HEK293 (cell line): ENCODE results near the gene ACP7.
A peak's percentile ranks its signal among the peaks of the same experiment; 100 is the strongest.

Experiments
- CTCF ChIA-PET: fragments of 350-600 bp; formaldehyde crosslinking; extraction: SDS; loops from one replicate; lab custom pipeline; 2021; ENCODE audit warnings: antibody characterized with exemption; lab: Yijun Ruan, JAX
- POLR2A ChIA-PET: fragments of 300-600 bp; formaldehyde crosslinking; extraction: SDS; loops from one replicate; lab custom pipeline; 2020; ENCODE audit warnings: antibody characterized with exemption, inconsistent platforms; lab: Yijun Ruan, JAX
- H3K27ac ChIP-seq: fragments of 200-500 bp; sonication (Bioruptor generic); 2 replicates; pipeline ENCODE4 v1.5.1; 2014; ENCODE audit warnings: low read depth, low read length, control low read depth, inconsistent platforms; ENCODE audit errors: extremely low read depth
- H3K36me3 ChIP-seq, 2 experiments: fragments of 200-500 bp in 1 of 2; sonication (Bioruptor generic) in 1 of 2; 1 replicate in 1 of 2; 2 replicates in 1 of 2; pipeline ENCODE4 v1.5.1; 2014 to 2017; ENCODE audit warnings: inconsistent platforms in 2 of 2, low read length in 2 of 2; ENCODE audit not compliant: control insufficient read depth in 2 of 2, insufficient read depth in 1 of 2
- H3K4me1 ChIP-seq: fragments of 200-500 bp; sonication (Bioruptor generic); 2 replicates; pipeline ENCODE4 v1.5.1; 2014; ENCODE audit warnings: mild to moderate bottlenecking, low read length, inconsistent platforms; ENCODE audit not compliant: control insufficient read depth, insufficient read depth
- H3K4me3 ChIP-seq: 2 replicates; pipeline ENCODE4 v1.5.1; 2011; ENCODE audit warnings: low read depth, mild to moderate bottlenecking, control low read depth, low read length, moderate library complexity
- H3K9me3 ChIP-seq: fragments of 200-500 bp; sonication (Bioruptor generic); 2 replicates; pipeline ENCODE4 v1.5.1; 2014; ENCODE audit warnings: low read depth, low read length, inconsistent platforms; ENCODE audit not compliant: control insufficient read depth, insufficient read depth
- BCL11A ChIP-seq: fragments of 450-650 bp; formaldehyde crosslinking; IDR thresholded peaks from 2 replicates; pipeline ENCODE4 v1.5.1; 2016; ENCODE audit warnings: low read depth, missing biosample characterization, missing genetic modification characterization
- EGR2 ChIP-seq: fragments of 450-650 bp; formaldehyde crosslinking; IDR thresholded peaks from 2 replicates; pipeline ENCODE4 v1.5.1; 2016; ENCODE audit warnings: low read depth, missing biosample characterization, missing genetic modification characterization
- GLIS2 ChIP-seq: fragments of 450-650 bp; formaldehyde crosslinking; IDR thresholded peaks from 2 replicates; pipeline ENCODE4 v1.5.1; 2016; ENCODE audit warnings: missing biosample characterization, missing genetic modification characterization
- SETDB1 ChIP-seq: IDR thresholded peaks from one replicate; pipeline ENCODE4 v1.6.1; 2017; ENCODE audit warnings: mild to moderate bottlenecking, low read length, moderate library complexity, mixed read lengths; ENCODE audit not compliant: insufficient read length
- WT1 ChIP-seq: fragments of 450-650 bp; formaldehyde crosslinking; IDR thresholded peaks from 2 replicates; pipeline ENCODE4 v1.5.1; 2016; ENCODE audit warnings: missing biosample characterization, missing genetic modification characterization
- ZFHX2 ChIP-seq: fragments of 450-650 bp; formaldehyde crosslinking; conservative IDR thresholded peaks from 2 replicates; pipeline ENCODE4 v1.5.1; 2016; ENCODE audit warnings: missing biosample characterization, missing genetic modification characterization
- ZFP41 ChIP-seq: fragments of 450-650 bp; formaldehyde crosslinking; IDR thresholded peaks from 2 replicates; pipeline ENCODE4 v1.5.1; 2016; ENCODE audit warnings: missing biosample characterization, missing genetic modification characterization, borderline replicate concordance
- ZNF114 ChIP-seq: fragments of 450-650 bp; formaldehyde crosslinking; IDR thresholded peaks from 2 replicates; pipeline ENCODE4 v1.5.0; 2017; ENCODE audit warnings: missing biosample characterization, missing genetic modification characterization
- ZNF121 ChIP-seq: fragments of 450-650 bp; formaldehyde crosslinking; IDR thresholded peaks from 2 replicates; pipeline ENCODE4 v1.5.1; 2016; ENCODE audit warnings: missing biosample characterization, missing genetic modification characterization
- ZNF148 ChIP-seq: fragments of 450-650 bp; formaldehyde crosslinking; IDR thresholded peaks from 2 replicates; pipeline ENCODE4 v1.5.0; 2017; ENCODE audit warnings: missing biosample characterization, missing genetic modification characterization, borderline replicate concordance
- ZNF169 ChIP-seq: fragments of 450-650 bp; formaldehyde crosslinking; IDR thresholded peaks from 2 replicates; pipeline ENCODE4 v1.5.1; 2016; ENCODE audit warnings: missing biosample characterization, missing genetic modification characterization
- ZNF184 ChIP-seq: fragments of 450-650 bp; IDR thresholded peaks from 2 replicates; pipeline ENCODE4 v1.5.1; 2018; ENCODE audit warnings: missing biosample characterization, mild to moderate bottlenecking, missing genetic modification characterization
- ZNF335 ChIP-seq: fragments of 450-650 bp; formaldehyde crosslinking; conservative IDR thresholded peaks from 2 replicates; pipeline ENCODE4 v1.5.1; 2016; ENCODE audit warnings: missing biosample characterization, missing genetic modification characterization
- ZNF354C ChIP-seq: fragments of 450-650 bp; formaldehyde crosslinking; IDR thresholded peaks from 2 replicates; pipeline ENCODE4 v1.5.1; 2016; ENCODE audit warnings: missing biosample characterization, missing genetic modification characterization, low read depth, borderline replicate concordance
- ZNF366 ChIP-seq: fragments of 450-650 bp; formaldehyde crosslinking; conservative IDR thresholded peaks from 2 replicates; pipeline ENCODE4 v1.5.1; 2016; ENCODE audit warnings: missing biosample characterization, missing genetic modification characterization
- ZNF391 ChIP-seq: fragments of 450-650 bp; formaldehyde crosslinking; IDR thresholded peaks from 2 replicates; pipeline ENCODE4 v1.5.1; 2016; ENCODE audit warnings: low read depth, missing biosample characterization, missing genetic modification characterization, borderline replicate concordance
- ZNF433 ChIP-seq: fragments of 450-650 bp; formaldehyde crosslinking; IDR thresholded peaks from 2 replicates; pipeline ENCODE4 v1.5.1; 2016; ENCODE audit warnings: missing biosample characterization, missing genetic modification characterization, low read depth
- ZNF501 ChIP-seq: fragments of 450-650 bp; formaldehyde crosslinking; IDR thresholded peaks from 2 replicates; pipeline ENCODE4 v1.5.1; 2016; ENCODE audit warnings: missing biosample characterization, missing genetic modification characterization
- ZNF561 ChIP-seq: fragments of 450-650 bp; IDR thresholded peaks from 2 replicates; pipeline ENCODE4 v1.5.1; 2018; ENCODE audit warnings: missing biosample characterization, missing genetic modification characterization, borderline replicate concordance
- ZNF660 ChIP-seq: fragments of 450-650 bp; IDR thresholded peaks from 2 replicates; pipeline ENCODE4 v1.5.1; 2018; ENCODE audit warnings: missing biosample characterization, mild to moderate bottlenecking, missing genetic modification characterization
- ZNF664 ChIP-seq: fragments of 450-650 bp; formaldehyde crosslinking; IDR thresholded peaks from 2 replicates; pipeline ENCODE4 v1.5.1; 2016; ENCODE audit warnings: missing biosample characterization, missing genetic modification characterization
- ZNF670 ChIP-seq: fragments of 450-650 bp; formaldehyde crosslinking; IDR thresholded peaks from 2 replicates; pipeline ENCODE4 v1.5.1; 2016; ENCODE audit warnings: missing biosample characterization, missing genetic modification characterization, low read depth
- ZNF777 ChIP-seq: fragments of 450-650 bp; formaldehyde crosslinking; IDR thresholded peaks from 2 replicates; pipeline ENCODE4 v1.5.1; 2017; ENCODE audit warnings: missing biosample characterization, missing genetic modification characterization, borderline replicate concordance
- ZNF791 ChIP-seq: fragments of 450-650 bp; formaldehyde crosslinking; IDR thresholded peaks from 2 replicates; pipeline ENCODE4 v1.5.1; 2016; ENCODE audit warnings: missing biosample characterization, missing genetic modification characterization

Gene ACP7

GRCh38 chr19:39113199-39113598 is 29.0 kb downstream of the ACP7 start (continued):
- TF ChIP-seq GLIS2 (tag by site-specific recombination): 0 out of 2 replicates have a peak, but pooled peaks have one; percentile 28
- no peak for TF ChIP-seq ZNF114 (tag by site-specific recombination)
- TF ChIP-seq ZNF354C (tag by site-specific recombination): no peak
- TF ChIP-seq ZNF660 (tag by site-specific recombination): no peak
- no peak for TF ChIP-seq ZNF501 (tag by site-specific recombination)
- TF ChIP-seq SETDB1: no peak
- no peak for TF ChIP-seq ZNF335 (tag by site-specific recombination)
- TF ChIP-seq ZNF791 (tag by site-specific recombination): no peak
- TF ChIP-seq EGR2 (tag by site-specific recombination): 0 out of 2 replicates have a peak, but pooled peaks have one; percentile 15
- TF ChIP-seq ZFHX2: peak; percentile 27; the same call in 1 of the 2 replicates
- 0 out of 2 replicates have a peak, but pooled peaks have one; percentile 11 for TF ChIP-seq ZNF433
- TF ChIP-seq WT1 (tag by site-specific recombination): no peak
- no peak for TF ChIP-seq ZNF169 (tag by site-specific recombination)
- no peak for TF ChIP-seq BCL11A (tag by site-specific recombination)
- no peak for TF ChIP-seq ZNF777 (tag by site-specific recombination)
- TF ChIP-seq ZNF184 (tag by site-specific recombination): no peak
- TF ChIP-seq, all 188 proteins: peak for 6

- CTCF ChIA-PET: interaction anchor here (0.6 to 1.8 kb wide), 8 partner anchors 17 to 283 kb away, joined by 3 to 7 read pairs (median 4); no protein-coding TSS in a partner anchor
Measured at GRCh38 chr19:39115105-39115847, 31.1 kb downstream of the ACP7 start.

More at GRCh38 chr19:39115105-39115847, 31.1 kb downstream of the ACP7 start:
- Histone ChIP-seq H3K27ac (no peak overlapping the region), H3K4me1 (peaks cover 7% of the 10 kb centered on the region; the same call in 1 of the 2 replicates)
- POLR2A ChIA-PET: no interaction called here
- TF ChIP-seq ZFP41 (tag by site-specific recombination) (no peak), ZNF366 (tag by site-specific recombination) (0 out of 2 replicates have a peak, but pooled peaks have one; percentile 30), ZNF121 (tag by site-specific recombination) (peak; percentile 71; the same call in 1 of the 2 replicates), ZNF561 (tag by site-specific recombination) (no peak), ZNF670 (tag by site-specific recombination) (no peak), ZNF391 (tag by site-specific recombination) (no peak), ZNF664 (peak; percentile 99), ZNF148 (tag by site-specific recombination) (no peak)
- TF ChIP-seq, all 188 proteins: peak for 3
- H3K4me3 ChIP-seq: no peak overlapping the region
- H3K9me3 ChIP-seq: no peaks in the 10 kb centered on the region
- H3K36me3 ChIP-seq: no peaks in the 10 kb centered on the region; a peak in 1 of 3 replicates
